ENCODE results near the gene OSBPL6. TPM values are rescaled to one million over a fixed set of nuclear protein-coding genes. Genes with fewer than 3 reads are reported as not detected.

The OSBPL6 gene
- total RNA-seq, 1 donor from 2014 or later, result 5.3 TPM

DNA sequence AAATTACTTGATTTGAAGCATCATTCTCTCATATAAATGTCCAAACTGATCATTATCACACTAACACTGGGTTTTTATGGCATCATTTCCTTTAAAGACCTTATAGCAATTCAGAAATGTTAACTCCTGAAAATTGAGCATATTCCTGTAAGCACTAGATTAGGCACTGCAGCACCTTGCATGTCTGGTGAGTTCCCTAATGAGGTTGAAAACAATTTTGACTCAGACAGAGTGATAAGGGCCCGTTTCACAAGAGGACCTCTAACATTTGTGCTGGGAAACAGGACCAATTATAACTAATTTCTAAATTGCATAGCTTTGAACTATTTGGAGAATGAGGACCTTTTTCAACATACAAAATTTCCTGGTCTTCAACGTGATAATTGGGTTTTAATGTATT lies 69.9 kb downstream of the OSBPL6 start:
- Histone ChIP-seq H3K36me3 (ENCODE audit: control insufficient read depth, insufficient read depth, low read length) (no peaks in the 10 kb centered on the region), H3K27me3 (ENCODE audit: control insufficient read depth, insufficient read depth, low read length) (no peaks in the 10 kb centered on the region), H3K4me3 (ENCODE audit: low read depth, low read length) (no peak overlapping the region)
- TF ChIP-seq, protein P1, sequence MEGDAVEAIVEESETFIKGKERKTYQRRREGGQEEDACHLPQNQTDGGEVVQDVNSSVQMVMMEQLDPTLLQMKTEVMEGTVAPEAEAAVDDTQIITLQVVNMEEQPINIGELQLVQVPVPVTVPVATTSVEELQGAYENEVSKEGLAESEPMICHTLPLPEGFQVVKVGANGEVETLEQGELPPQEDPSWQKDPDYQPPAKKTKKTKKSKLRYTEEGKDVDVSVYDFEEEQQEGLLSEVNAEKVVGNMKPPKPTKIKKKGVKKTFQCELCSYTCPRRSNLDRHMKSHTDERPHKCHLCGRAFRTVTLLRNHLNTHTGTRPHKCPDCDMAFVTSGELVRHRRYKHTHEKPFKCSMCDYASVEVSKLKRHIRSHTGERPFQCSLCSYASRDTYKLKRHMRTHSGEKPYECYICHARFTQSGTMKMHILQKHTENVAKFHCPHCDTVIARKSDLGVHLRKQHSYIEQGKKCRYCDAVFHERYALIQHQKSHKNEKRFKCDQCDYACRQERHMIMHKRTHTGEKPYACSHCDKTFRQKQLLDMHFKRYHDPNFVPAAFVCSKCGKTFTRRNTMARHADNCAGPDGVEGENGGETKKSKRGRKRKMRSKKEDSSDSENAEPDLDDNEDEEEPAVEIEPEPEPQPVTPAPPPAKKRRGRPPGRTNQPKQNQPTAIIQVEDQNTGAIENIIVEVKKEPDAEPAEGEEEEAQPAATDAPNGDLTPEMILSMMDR (IDR thresholded peaks at IDR 0.05; ENCODE audit: insufficient read depth, low read length, severe bottlenecking), result no peak
- no peak for DNase-seq (ENCODE audit: low read depth)
- no peak for FAIRE-seq

DNA sequence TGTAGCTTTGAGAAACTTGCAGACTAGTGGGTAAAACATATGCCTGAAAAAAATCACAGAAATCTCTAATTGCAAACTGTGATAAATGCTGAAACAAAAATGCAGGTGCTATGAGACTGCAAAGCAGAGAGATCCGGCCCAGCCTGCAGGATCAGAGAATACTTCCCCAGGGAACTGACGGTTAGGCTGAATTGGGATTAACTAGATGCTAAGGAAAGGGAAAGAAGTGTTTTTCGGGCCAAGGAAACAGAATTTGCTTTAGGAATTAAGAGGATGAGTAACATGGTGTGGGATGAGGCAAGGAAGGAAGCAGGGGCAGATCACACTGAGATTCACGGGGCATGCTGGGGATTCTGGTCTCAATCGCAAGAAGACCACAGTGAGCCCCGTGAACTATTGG lies 71.5 kb downstream of the OSBPL6 start:
- TF ChIP-seq, protein P1 (IDR thresholded peaks at IDR 0.05; ENCODE audit: insufficient read depth, low read length, severe bottlenecking), result no peak
- DNase-seq (ENCODE audit: low read depth), result no peak
- Histone ChIP-seq H3K4me3 (ENCODE audit: low read depth, low read length) (no peak overlapping the region), H3K27me3 (ENCODE audit: control insufficient read depth, insufficient read depth, low read length) (no peaks in the 10 kb centered on the region), H3K36me3 (ENCODE audit: control insufficient read depth, insufficient read depth, low read length) (no peaks in the 10 kb centered on the region)
- no peak for FAIRE-seq

DNA sequence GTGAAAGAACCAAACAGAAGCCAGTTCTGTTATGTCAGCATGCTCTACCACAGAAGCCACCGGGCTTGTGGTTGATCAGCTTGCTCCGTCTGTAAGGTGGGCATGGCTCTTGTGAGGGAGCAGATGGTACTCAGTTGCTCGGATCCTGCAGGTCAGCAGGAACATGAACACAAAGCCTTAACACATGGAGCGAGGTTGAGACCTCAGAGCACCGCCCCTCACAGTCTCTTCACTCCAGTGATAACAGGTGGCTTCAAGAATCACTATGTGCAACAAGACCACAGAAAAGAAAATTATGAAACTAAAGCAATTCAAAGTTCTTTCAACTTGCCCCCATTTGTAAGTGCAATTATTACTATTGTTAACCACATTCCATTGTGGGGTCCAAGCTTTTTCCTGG lies 72.1 kb downstream of the OSBPL6 start:
- H3K4me3 ChIP-seq (ENCODE audit: low read depth, low read length), result no peak overlapping the region
- FAIRE-seq, result no peak
- H3K27me3 ChIP-seq (ENCODE audit: control insufficient read depth, insufficient read depth, low read length), result no peaks in the 10 kb centered on the region
- DNase-seq (ENCODE audit: low read depth), result no peak
- no peaks in the 10 kb centered on the region for H3K36me3 ChIP-seq (ENCODE audit: control insufficient read depth, insufficient read depth, low read length)
- TF ChIP-seq, protein P1 (IDR thresholded peaks at IDR 0.05; ENCODE audit: insufficient read depth, low read length, severe bottlenecking), result no peak

DNA sequence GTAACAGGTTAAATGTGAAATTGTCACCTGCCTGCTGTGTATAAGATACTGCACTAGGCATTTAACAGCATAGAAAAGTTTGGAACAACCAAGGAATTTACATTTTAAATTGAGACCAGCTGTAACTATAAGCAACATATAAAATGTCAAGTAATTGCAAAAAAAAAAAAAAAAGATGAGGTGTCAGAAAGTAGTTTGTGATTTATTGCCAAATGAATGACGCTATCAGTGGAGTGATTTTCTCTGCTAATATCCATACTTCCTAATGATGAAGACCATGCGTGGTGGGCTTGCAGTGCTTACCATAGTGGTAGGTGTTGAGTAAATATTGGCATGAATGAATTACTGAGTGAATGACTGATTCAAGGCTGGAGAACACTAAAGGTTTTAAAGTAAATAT lies 73.3 kb downstream of the OSBPL6 start:
- FAIRE-seq (no peak), DNase-seq (ENCODE audit: low read depth) (no peak)
- no peaks in the 10 kb centered on the region for H3K27me3 ChIP-seq (ENCODE audit: control insufficient read depth, insufficient read depth, low read length)
- H3K36me3 ChIP-seq (ENCODE audit: control insufficient read depth, insufficient read depth, low read length), result no peaks in the 10 kb centered on the region
- TF ChIP-seq, protein P1 (IDR thresholded peaks at IDR 0.05; ENCODE audit: insufficient read depth, low read length, severe bottlenecking), result no peak
- no peak overlapping the region for H3K4me3 ChIP-seq (ENCODE audit: low read depth, low read length)

DNA sequence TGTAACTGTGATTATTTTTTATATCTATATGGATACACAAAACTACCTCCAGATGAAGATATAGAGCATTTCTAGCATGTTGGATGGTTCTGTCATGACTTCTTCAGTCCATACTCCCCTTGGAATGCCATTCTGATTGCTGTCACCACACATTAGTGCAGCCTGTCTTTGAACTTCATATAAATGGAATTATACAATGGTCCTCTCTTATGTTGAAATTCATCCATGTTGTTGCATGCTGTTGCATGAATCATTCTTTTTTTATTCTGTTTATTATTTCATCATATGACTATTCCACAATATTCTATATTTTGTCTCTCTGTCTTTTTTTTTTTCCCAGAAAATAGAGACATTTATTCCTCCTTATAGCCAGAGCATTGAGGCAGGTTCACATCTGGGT lies 74.1 kb downstream of the OSBPL6 start:
- no peak for FAIRE-seq

More for the DNA sequence above, 74.1 kb downstream of the OSBPL6 start:
- TF ChIP-seq, protein P1 (IDR thresholded peaks at IDR 0.05; ENCODE audit: insufficient read depth, low read length, severe bottlenecking), result no peak
- Histone ChIP-seq H3K4me3 (ENCODE audit: low read depth, low read length) (no peak overlapping the region), H3K36me3 (ENCODE audit: control insufficient read depth, insufficient read depth, low read length) (no peaks in the 10 kb centered on the region), H3K27me3 (ENCODE audit: control insufficient read depth, insufficient read depth, low read length) (no peaks in the 10 kb centered on the region)
- peak; percentile 79 for DNase-seq (ENCODE audit: low read depth)
